ENCODE results near the gene SYNPR.

The SYNPR gene

DNA sequence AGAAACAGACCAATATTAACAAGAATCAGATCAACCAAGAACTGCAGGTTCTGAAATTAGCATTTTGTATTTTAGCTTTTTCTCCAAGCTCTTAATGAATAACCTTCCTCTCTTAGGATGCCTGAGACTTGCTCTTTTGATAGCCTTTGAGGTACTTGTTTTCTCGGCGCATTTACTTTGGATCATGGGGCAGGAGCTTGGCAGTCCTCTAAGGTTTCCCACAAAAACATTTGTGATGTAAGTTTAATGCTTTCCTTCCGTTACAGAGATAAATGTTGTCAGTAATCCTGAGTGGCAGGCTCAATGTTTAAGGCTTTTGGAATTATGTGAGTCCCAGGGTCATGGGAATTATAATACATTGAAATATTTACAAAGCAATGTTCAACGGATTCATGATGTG, 236.6 kb downstream of the SYNPR start:
- Histone ChIP-seq H3K36me3 (no peaks in the 10 kb centered on the region), H3K27me3 (no peaks in the 10 kb centered on the region), H3K4me1 (no peaks in the 10 kb centered on the region), H4K20me1 (no peaks in the 10 kb centered on the region), H3K4me2 (no peak overlapping the region), H3K4me3 (no peak overlapping the region), H3K9me3 (no peaks in the 10 kb centered on the region), H3K9ac (no peak overlapping the region), H3K27ac (no peak overlapping the region)
- TF ChIP-seq Cebpa-rat (IDR thresholded peaks at IDR 0.05): no peak

- H3K36me3 ChIP-seq: no peaks in the 10 kb centered on the region
- TF ChIP-seq Cebpa-rat (IDR thresholded peaks at IDR 0.05): no peak
- H3K4me3 ChIP-seq: no peak overlapping the region
- H3K4me2 ChIP-seq: no peak overlapping the region
- H3K4me1 ChIP-seq: no peaks in the 10 kb centered on the region
- no peak overlapping the region for H3K9ac ChIP-seq
- H3K9me3 ChIP-seq: no peaks in the 10 kb centered on the region
- H4K20me1 ChIP-seq: no peaks in the 10 kb centered on the region
- H3K27me3 ChIP-seq: no peaks in the 10 kb centered on the region
- no peak overlapping the region for H3K27ac ChIP-seq
Observed at GRCh38 chr3:63519426-63519825, 241.3 kb downstream of the SYNPR start.

- Histone ChIP-seq H4K20me1 (no peaks in the 10 kb centered on the region), H3K4me3 (no peak overlapping the region), H3K4me2 (no peak overlapping the region), H3K4me1 (no peaks in the 10 kb centered on the region), H3K9ac (no peak overlapping the region), H3K9me3 (no peaks in the 10 kb centered on the region), H3K36me3 (no peaks in the 10 kb centered on the region), H3K27me3 (no peaks in the 10 kb centered on the region), H3K27ac (no peak overlapping the region)
- TF ChIP-seq Cebpa-rat (IDR thresholded peaks at IDR 0.05): no peak
Observed at GRCh38 chr3:63521657-63522056, 243.5 kb downstream of the SYNPR start.

- Histone ChIP-seq H3K27me3 (no peaks in the 10 kb centered on the region), H4K20me1 (no peaks in the 10 kb centered on the region), H3K27ac (no peak overlapping the region)
Observed at GRCh38 chr3:63523100-63523499, 245.0 kb downstream of the SYNPR start.

GRCh38 chr3:63528325-63529000, 250.4 kb downstream of the SYNPR start:
- H3K9ac ChIP-seq: no peak overlapping the region
- H4K20me1 ChIP-seq: no peaks in the 10 kb centered on the region
- no peaks in the 10 kb centered on the region for H3K4me1 ChIP-seq
- no peaks in the 10 kb centered on the region for H3K36me3 ChIP-seq
- no peak overlapping the region for H3K27ac ChIP-seq
- H3K4me2 ChIP-seq: no peak overlapping the region
- H3K9me3 ChIP-seq: no peaks in the 10 kb centered on the region
- no peak overlapping the region for H3K4me3 ChIP-seq
- TF ChIP-seq Cebpa-rat (IDR thresholded peaks at IDR 0.05): no peak
- no peaks in the 10 kb centered on the region for H3K27me3 ChIP-seq

More at GRCh38 chr3:63523100-63523499, 245.0 kb downstream of the SYNPR start:
- Histone ChIP-seq H3K36me3 (no peaks in the 10 kb centered on the region), H3K4me1 (no peaks in the 10 kb centered on the region), H3K9ac (no peak overlapping the region), H3K4me2 (no peak overlapping the region), H3K4me3 (no peak overlapping the region), H3K9me3 (no peaks in the 10 kb centered on the region)
- TF ChIP-seq Cebpa-rat (IDR thresholded peaks at IDR 0.05): no peak

DNA sequence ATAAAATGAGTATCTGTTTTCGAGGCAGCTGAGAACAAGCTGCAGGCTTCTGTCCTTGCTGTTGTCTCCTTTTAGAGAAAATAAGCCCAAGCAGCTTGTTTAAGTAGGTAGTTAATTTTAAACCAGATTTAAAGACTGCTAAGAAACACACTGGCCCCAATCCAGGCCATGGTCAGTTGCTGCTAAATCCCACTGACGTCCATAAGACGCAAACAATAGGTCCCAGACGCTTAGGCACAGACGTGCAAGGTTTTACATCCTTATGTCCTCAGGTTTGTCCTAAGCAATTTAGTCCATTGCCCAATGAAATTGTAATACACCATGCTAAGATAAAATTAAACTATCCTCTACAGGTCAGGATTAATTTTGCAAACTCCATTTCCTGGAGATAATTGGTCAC, 254.4 kb downstream of the SYNPR start:
- H3K4me2 ChIP-seq: no peak overlapping the region
- no peaks in the 10 kb centered on the region for H3K9me3 ChIP-seq
- no peaks in the 10 kb centered on the region for H3K27me3 ChIP-seq
- no peak for TF ChIP-seq Cebpa-rat (IDR thresholded peaks at IDR 0.05)
- H3K4me3 ChIP-seq: no peak overlapping the region
- H4K20me1 ChIP-seq: no peaks in the 10 kb centered on the region
- H3K36me3 ChIP-seq: no peaks in the 10 kb centered on the region
- H3K4me1 ChIP-seq: no peaks in the 10 kb centered on the region
- H3K27ac ChIP-seq: no peak overlapping the region
- no peak overlapping the region for H3K9ac ChIP-seq

DNA sequence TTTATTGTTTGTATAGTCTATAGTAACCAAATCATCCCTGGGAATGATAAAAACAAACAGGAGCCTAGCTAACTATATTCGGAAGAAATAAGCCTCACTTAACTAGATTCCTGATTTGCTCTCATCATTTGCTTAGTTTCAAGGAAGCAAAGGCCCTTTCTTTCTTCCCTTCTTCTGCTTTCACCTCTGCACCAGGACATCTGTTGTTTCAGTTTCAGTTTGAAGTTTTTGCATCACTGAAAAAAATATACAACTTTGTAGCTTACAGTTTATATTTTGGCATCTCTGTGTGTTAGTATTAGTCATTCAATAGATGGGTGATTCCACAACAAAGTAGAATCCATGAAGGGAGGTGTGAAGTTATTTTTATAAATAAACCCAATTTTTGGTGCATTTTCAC, 260.8 kb downstream of the SYNPR start:
- Histone ChIP-seq H3K4me1 (no peaks in the 10 kb centered on the region), H3K27ac (no peak overlapping the region), H3K36me3 (no peaks in the 10 kb centered on the region), H3K9ac (no peak overlapping the region), H4K20me1 (no peaks in the 10 kb centered on the region), H3K9me3 (no peaks in the 10 kb centered on the region), H3K4me3 (no peak overlapping the region), H3K4me2 (no peak overlapping the region), H3K27me3 (no peaks in the 10 kb centered on the region)
- no peak for TF ChIP-seq Cebpa-rat (IDR thresholded peaks at IDR 0.05)

DNA sequence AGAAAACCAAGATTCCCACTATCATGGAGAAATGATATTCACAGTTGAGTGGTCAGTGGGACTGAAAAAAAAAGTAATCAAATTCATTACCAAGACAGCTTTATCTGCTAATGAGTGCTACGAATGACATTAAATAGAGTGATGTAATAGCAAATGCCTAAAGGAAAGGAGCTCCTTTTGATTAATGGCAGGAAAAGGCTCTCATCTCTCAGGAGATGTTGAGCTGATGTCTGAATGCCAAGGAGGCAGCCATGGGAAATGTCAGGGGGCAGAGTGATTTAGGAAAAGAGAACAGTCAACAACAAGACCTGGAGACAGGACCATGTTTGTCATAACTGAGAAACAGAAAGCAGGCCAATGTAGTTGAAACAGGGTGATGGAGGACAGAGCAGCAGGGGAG, 277.7 kb downstream of the SYNPR start:
- no peaks in the 10 kb centered on the region for H4K20me1 ChIP-seq

DNA sequence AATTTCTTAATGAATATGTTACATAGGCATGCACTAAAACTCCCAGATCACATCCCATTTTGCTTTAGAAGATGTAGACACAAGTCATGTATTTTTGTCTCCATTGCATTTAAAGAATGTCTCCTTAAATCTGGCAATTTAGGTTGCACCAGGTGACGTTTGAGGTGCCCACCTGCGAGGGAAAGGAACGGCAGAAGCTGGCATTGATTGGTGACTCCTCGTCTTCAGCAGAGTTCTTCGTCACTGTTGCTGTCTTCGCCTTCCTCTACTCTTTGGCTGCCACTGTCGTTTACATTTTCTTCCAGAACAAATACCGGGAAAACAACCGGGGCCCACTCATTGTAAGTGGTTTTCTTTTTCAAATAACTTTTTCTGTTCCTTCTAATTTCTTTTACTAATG, 278.3 kb downstream of the SYNPR start:
- Histone ChIP-seq H3K36me3 (no peaks in the 10 kb centered on the region), H3K9ac (no peak overlapping the region), H3K27ac (no peak overlapping the region), H3K9me3 (no peaks in the 10 kb centered on the region), H3K4me2 (no peak overlapping the region), H3K27me3 (no peaks in the 10 kb centered on the region), H3K4me1 (no peaks in the 10 kb centered on the region), H3K4me3 (no peak overlapping the region), H4K20me1 (no peaks in the 10 kb centered on the region)
- TF ChIP-seq Cebpa-rat (IDR thresholded peaks at IDR 0.05): no peak

More for the DNA sequence above, 277.7 kb downstream of the SYNPR start:
- TF ChIP-seq Cebpa-rat (IDR thresholded peaks at IDR 0.05): no peak
- no peak overlapping the region for H3K9ac ChIP-seq
- no peaks in the 10 kb centered on the region for H3K9me3 ChIP-seq
- no peaks in the 10 kb centered on the region for H3K4me1 ChIP-seq
- H3K4me2 ChIP-seq: no peak overlapping the region
- H3K4me3 ChIP-seq: no peak overlapping the region
- no peaks in the 10 kb centered on the region for H3K27me3 ChIP-seq
- H3K36me3 ChIP-seq: no peaks in the 10 kb centered on the region
- H3K27ac ChIP-seq: no peak overlapping the region

DNA sequence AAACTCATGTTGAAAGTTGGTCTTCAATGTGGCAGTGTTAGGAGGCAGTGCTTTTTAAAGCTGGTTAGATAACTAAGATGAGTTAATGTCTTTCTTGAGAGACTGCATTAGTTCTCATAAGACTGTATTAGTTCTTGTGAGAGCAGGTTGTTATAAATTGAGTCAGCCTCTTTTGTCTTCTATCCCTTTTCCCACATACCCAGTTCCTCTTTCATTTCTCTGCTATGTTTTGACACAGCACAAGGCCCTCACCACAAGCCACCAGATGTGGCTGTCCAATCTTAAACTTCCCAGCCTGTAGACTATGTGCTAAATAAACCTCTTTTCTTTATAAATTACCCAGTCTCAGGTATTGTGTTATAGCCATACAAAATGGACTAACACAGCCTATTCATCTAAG, 279.8 kb downstream of the SYNPR start:
- Histone ChIP-seq H3K27ac (no peak overlapping the region), H3K9me3 (no peaks in the 10 kb centered on the region), H3K36me3 (no peaks in the 10 kb centered on the region), H4K20me1 (no peaks in the 10 kb centered on the region), H3K4me2 (no peak overlapping the region), H3K9ac (no peak overlapping the region), H3K4me1 (no peaks in the 10 kb centered on the region), H3K4me3 (no peak overlapping the region), H3K27me3 (no peaks in the 10 kb centered on the region)
- TF ChIP-seq Cebpa-rat (IDR thresholded peaks at IDR 0.05): no peak

- H3K27ac ChIP-seq: no peak overlapping the region
- no peaks in the 10 kb centered on the region for H3K9me3 ChIP-seq
- TF ChIP-seq Cebpa-rat (IDR thresholded peaks at IDR 0.05): no peak
- no peaks in the 10 kb centered on the region for H3K27me3 ChIP-seq
- no peaks in the 10 kb centered on the region for H3K36me3 ChIP-seq
- H3K9ac ChIP-seq: no peak overlapping the region
- no peak overlapping the region for H3K4me2 ChIP-seq
- no peaks in the 10 kb centered on the region for H4K20me1 ChIP-seq
- no peak overlapping the region for H3K4me3 ChIP-seq
- H3K4me1 ChIP-seq: no peaks in the 10 kb centered on the region
Observed at GRCh38 chr3:63559884-63560283, 281.8 kb downstream of the SYNPR start.

All from BLaER1 (cell line).